Measurements from ENCODE around the gene B3GNT3.
A peak's percentile ranks its signal among the peaks of the same experiment; 100 is the strongest.

The B3GNT3 gene

GRCh38 chr19:17755443-17755890, 39.5 kb upstream of the B3GNT3 start:
- H3K9ac ChIP-seq (ENCODE audit: low read length) = no peak overlapping the region
- no peak overlapping the region for H3K4me3 ChIP-seq (ENCODE audit: low read depth in 1 of 2, low read length in 2 of 2)
- no peaks in the 10 kb centered on the region for H3K36me3 ChIP-seq (ENCODE audit: insufficient read depth, low read length)
- H3K27me3 ChIP-seq (ENCODE audit: control insufficient read depth in 1 of 2, insufficient read depth in 2 of 2, low read length in 2 of 2) = no peaks in the 10 kb centered on the region
- peaks cover 7% of the 10 kb centered on the region for H3K4me1 ChIP-seq (ENCODE audit: insufficient read depth, low read length)
- no peak overlapping the region for H3K27ac ChIP-seq (ENCODE audit: low read depth, low read length)
- H3K9me3 ChIP-seq (ENCODE audit: low read length) = no peaks in the 10 kb centered on the region

- Histone ChIP-seq H3K9me3 (ENCODE audit: low read length) (no peaks in the 10 kb centered on the region), H3K27me3 (ENCODE audit: control insufficient read depth in 1 of 2, insufficient read depth in 2 of 2, low read length in 2 of 2) (no peaks in the 10 kb centered on the region), H3K4me3 (ENCODE audit: low read depth in 1 of 2, low read length in 2 of 2) (no peak overlapping the region), H3K9ac (ENCODE audit: low read length) (no peak overlapping the region), H3K36me3 (ENCODE audit: insufficient read depth, low read length) (no peaks in the 10 kb centered on the region), H3K27ac (ENCODE audit: low read depth, low read length) (no peak overlapping the region), H3K4me1 (ENCODE audit: insufficient read depth, low read length) (peaks cover 7% of the 10 kb centered on the region)
Observed at GRCh38 chr19:17755977-17756670, 38.8 kb upstream of the B3GNT3 start.

GRCh38 chr19:17757125-17757524, 37.8 kb upstream of the B3GNT3 start:
- no peaks in the 10 kb centered on the region for H3K9me3 ChIP-seq (ENCODE audit: low read length)
- H3K4me3 ChIP-seq (ENCODE audit: low read depth in 1 of 2, low read length in 2 of 2) = no peak overlapping the region
- H3K27me3 ChIP-seq (ENCODE audit: control insufficient read depth in 1 of 2, insufficient read depth in 2 of 2, low read length in 2 of 2) = no peaks in the 10 kb centered on the region
- H3K27ac ChIP-seq (ENCODE audit: low read depth, low read length) = peak overlapping the region; percentile 3
- H3K4me1 ChIP-seq (ENCODE audit: insufficient read depth, low read length) = peaks cover 7% of the 10 kb centered on the region
- no peak overlapping the region for H3K9ac ChIP-seq (ENCODE audit: low read length)
- H3K36me3 ChIP-seq (ENCODE audit: insufficient read depth, low read length) = no peaks in the 10 kb centered on the region

- no peak overlapping the region for H3K9ac ChIP-seq (ENCODE audit: low read length)
- no peak overlapping the region for H3K4me3 ChIP-seq (ENCODE audit: low read depth in 1 of 2, low read length in 2 of 2)
- H3K4me1 ChIP-seq (ENCODE audit: insufficient read depth, low read length) = peaks cover 7% of the 10 kb centered on the region
- no peak overlapping the region for H3K27ac ChIP-seq (ENCODE audit: low read depth, low read length)
- no peaks in the 10 kb centered on the region for H3K27me3 ChIP-seq (ENCODE audit: control insufficient read depth in 1 of 2, insufficient read depth in 2 of 2, low read length in 2 of 2)
- H3K36me3 ChIP-seq (ENCODE audit: insufficient read depth, low read length) = no peaks in the 10 kb centered on the region
- no peaks in the 10 kb centered on the region for H3K9me3 ChIP-seq (ENCODE audit: low read length)
Observed at GRCh38 chr19:17758515-17758914, 36.4 kb upstream of the B3GNT3 start.

GRCh38 chr19:17761148-17761547, 33.8 kb upstream of the B3GNT3 start:
- Histone ChIP-seq H3K9me3 (ENCODE audit: low read length) (no peaks in the 10 kb centered on the region), H3K36me3 (ENCODE audit: insufficient read depth, low read length) (no peaks in the 10 kb centered on the region), H3K27ac (ENCODE audit: low read depth, low read length) (no peak overlapping the region), H3K4me1 (ENCODE audit: insufficient read depth, low read length) (peaks cover 7% of the 10 kb centered on the region), H3K27me3 (ENCODE audit: control insufficient read depth in 1 of 2, insufficient read depth in 2 of 2, low read length in 2 of 2) (no peaks in the 10 kb centered on the region), H3K4me3 (ENCODE audit: low read depth in 1 of 2, low read length in 2 of 2) (no peak overlapping the region), H3K9ac (ENCODE audit: low read length) (no peak overlapping the region)

GRCh38 chr19:17762505-17763229, 32.3 kb upstream of the B3GNT3 start:
- Histone ChIP-seq H3K4me1 (ENCODE audit: insufficient read depth, low read length) (peaks cover 8% of the 10 kb centered on the region), H3K36me3 (ENCODE audit: insufficient read depth, low read length) (no peaks in the 10 kb centered on the region), H3K27me3 (ENCODE audit: control insufficient read depth in 1 of 2, insufficient read depth in 2 of 2, low read length in 2 of 2) (no peaks in the 10 kb centered on the region), H3K27ac (ENCODE audit: low read depth, low read length) (no peak overlapping the region), H3K9me3 (ENCODE audit: low read length) (no peaks in the 10 kb centered on the region), H3K4me3 (ENCODE audit: low read depth in 1 of 2, low read length in 2 of 2) (no peak overlapping the region), H3K9ac (ENCODE audit: low read length) (no peak overlapping the region)

- Histone ChIP-seq H3K4me1 (ENCODE audit: insufficient read depth, low read length) (peaks cover 8% of the 10 kb centered on the region), H3K27ac (ENCODE audit: low read depth, low read length) (no peak overlapping the region), H3K9ac (ENCODE audit: low read length) (no peak overlapping the region), H3K9me3 (ENCODE audit: low read length) (no peaks in the 10 kb centered on the region), H3K4me3 (ENCODE audit: low read depth in 1 of 2, low read length in 2 of 2) (no peak overlapping the region), H3K36me3 (ENCODE audit: insufficient read depth, low read length) (no peaks in the 10 kb centered on the region), H3K27me3 (ENCODE audit: control insufficient read depth in 1 of 2, insufficient read depth in 2 of 2, low read length in 2 of 2) (no peaks in the 10 kb centered on the region)
Observed at GRCh38 chr19:17764348-17764747, 30.6 kb upstream of the B3GNT3 start.

- Histone ChIP-seq H3K36me3 (ENCODE audit: insufficient read depth, low read length) (no peaks in the 10 kb centered on the region), H3K27me3 (ENCODE audit: control insufficient read depth in 1 of 2, insufficient read depth in 2 of 2, low read length in 2 of 2) (no peaks in the 10 kb centered on the region), H3K27ac (ENCODE audit: low read depth, low read length) (no peak overlapping the region), H3K9ac (ENCODE audit: low read length) (no peak overlapping the region), H3K4me1 (ENCODE audit: insufficient read depth, low read length) (peaks cover 8% of the 10 kb centered on the region), H3K4me3 (ENCODE audit: low read depth in 1 of 2, low read length in 2 of 2) (no peak overlapping the region), H3K9me3 (ENCODE audit: low read length) (no peaks in the 10 kb centered on the region)
Observed at GRCh38 chr19:17765069-17765618, 29.8 kb upstream of the B3GNT3 start.

GRCh38 chr19:17766543-17767131, 28.3 kb upstream of the B3GNT3 start:
- no peak overlapping the region for H3K9ac ChIP-seq (ENCODE audit: low read length)

GRCh38 chr19:17767559-17767958, 27.4 kb upstream of the B3GNT3 start:
- Histone ChIP-seq H3K27ac (ENCODE audit: low read depth, low read length) (no peak overlapping the region), H3K36me3 (ENCODE audit: insufficient read depth, low read length) (no peaks in the 10 kb centered on the region), H3K4me3 (ENCODE audit: low read depth in 1 of 2, low read length in 2 of 2) (no peak overlapping the region), H3K27me3 (ENCODE audit: control insufficient read depth in 1 of 2, insufficient read depth in 2 of 2, low read length in 2 of 2) (no peaks in the 10 kb centered on the region), H3K9me3 (ENCODE audit: low read length) (no peaks in the 10 kb centered on the region), H3K4me1 (ENCODE audit: insufficient read depth, low read length) (peaks cover 8% of the 10 kb centered on the region), H3K9ac (ENCODE audit: low read length) (no peak overlapping the region)

More at GRCh38 chr19:17766543-17767131, 28.3 kb upstream of the B3GNT3 start:
- H3K4me3 ChIP-seq (ENCODE audit: low read depth in 1 of 2, low read length in 2 of 2) = peak overlapping the region in 1 of 2 donors; percentile 37
- no peak overlapping the region for H3K27ac ChIP-seq (ENCODE audit: low read depth, low read length)
- peaks cover 8% of the 10 kb centered on the region for H3K4me1 ChIP-seq (ENCODE audit: insufficient read depth, low read length)
- no peaks in the 10 kb centered on the region for H3K9me3 ChIP-seq (ENCODE audit: low read length)
- no peaks in the 10 kb centered on the region for H3K27me3 ChIP-seq (ENCODE audit: control insufficient read depth in 1 of 2, insufficient read depth in 2 of 2, low read length in 2 of 2)
- H3K36me3 ChIP-seq (ENCODE audit: insufficient read depth, low read length) = no peaks in the 10 kb centered on the region

- Histone ChIP-seq H3K4me1 (ENCODE audit: insufficient read depth, low read length) (peaks cover 8% of the 10 kb centered on the region), H3K27me3 (ENCODE audit: control insufficient read depth in 1 of 2, insufficient read depth in 2 of 2, low read length in 2 of 2) (peaks cover 0 to 5% of the 10 kb centered on the region in 2 donors), H3K9ac (ENCODE audit: low read length) (no peak overlapping the region), H3K27ac (ENCODE audit: low read depth, low read length) (no peak overlapping the region), H3K4me3 (ENCODE audit: low read depth in 1 of 2, low read length in 2 of 2) (no peak overlapping the region), H3K9me3 (ENCODE audit: low read length) (no peaks in the 10 kb centered on the region), H3K36me3 (ENCODE audit: insufficient read depth, low read length) (no peaks in the 10 kb centered on the region)
Observed at GRCh38 chr19:17770613-17771012, 24.3 kb upstream of the B3GNT3 start.

Measured in muscle layer of colon (tissue), 2 donors.